Small intestine (tissue), 7 donors: Measurements from ENCODE around the gene DNMT3L. TPM values are rescaled to one million over a fixed set of nuclear protein-coding genes. Genes with fewer than 3 reads are reported as not detected.

Source experiments
- DNase-seq, 2 donors: peaks; one replicate each; pipeline versions ENCODE4 v3.0.0 to v3.0.0-alpha.2; 2013
- FAIRE-seq: peaks from 2 replicates; lab custom pipeline; 2012; peaks lifted over from hg19 to GRCh38; lab: Jason Lieb, UNC
- H3K27ac ChIP-seq, 3 donors: one replicate each; pipeline ENCODE4 v1.5.1; 2013; ENCODE audit warnings: low read length in 2 of 3, mild to moderate bottlenecking in 2 of 3, control low read depth in 1 of 3, inconsistent platforms in 1 of 3, low read depth in 1 of 3, moderate library complexity in 1 of 3
- H3K27me3 ChIP-seq, 3 donors: one replicate each; pipeline ENCODE4 v1.6.1; 2013; ENCODE audit warnings: low read length in 3 of 3, inconsistent platforms in 1 of 3; ENCODE audit not compliant: control insufficient read depth in 3 of 3, insufficient read depth in 3 of 3
- H3K36me3 ChIP-seq, 3 donors: one replicate each; pipeline ENCODE4 v1.6.1; 2013; ENCODE audit warnings: low read length in 3 of 3, inconsistent platforms in 1 of 3, low read depth in 1 of 3, mild to moderate bottlenecking in 1 of 3, moderate library complexity in 1 of 3; ENCODE audit not compliant: control insufficient read depth in 3 of 3, insufficient read depth in 2 of 3
- H3K4me1 ChIP-seq, 3 donors: one replicate each; pipeline ENCODE4 v1.6.1; 2013; ENCODE audit warnings: low read length in 2 of 3, inconsistent platforms in 1 of 3, low read depth in 1 of 3, mild to moderate bottlenecking in 1 of 3, moderate library complexity in 1 of 3; ENCODE audit not compliant: control insufficient read depth in 3 of 3, insufficient read depth in 2 of 3
- H3K4me3 ChIP-seq, 3 donors: one replicate each; pipeline ENCODE4 v1.5.1; 2013; ENCODE audit warnings: low read length in 3 of 3, control low read depth in 1 of 3, inconsistent platforms in 1 of 3, low read depth in 1 of 3, mild to moderate bottlenecking in 1 of 3, moderate library complexity in 1 of 3
- H3K9me3 ChIP-seq, 2 donors: one replicate each; pipeline ENCODE4 v1.6.1; 2013; ENCODE audit warnings: low read depth in 1 of 2, low read length in 1 of 2; ENCODE audit not compliant: control insufficient read depth in 2 of 2, insufficient read depth in 1 of 2
- WGBS, 3 donors: extraction: QIAGEN DNeasy Blood & Tissue Kit; methylation state at CpG; one replicate each; pipeline ENCODE4 v1.1.7; 2013; 5-methylcytosine and 5-hydroxymethylcytosine counted together
- polyA plus RNA-seq, 4 donors: library from polyadenylated mRNA; stranded (reverse) in 3 of 4; unstranded in 1 of 4; fragments of 200-250 nt in 3 of 4; fragments of 120-200 nt in 1 of 4; gene quantifications; one replicate each; pipeline versions ENCODE4 v1.2.1 to v1.2.3, GENCODE V29; 2013
- donor health status: healthy with polysubstance abuse.
- donor health status: control.
- donor health status: control.
- donor health status: Bipolar disorder and iron deficiency.
- donor health status: healthy.

DNMT3L gene
- polyA plus RNA-seq, 4 donors, result 0.07 TPM; not detected in 3

GRCh38 chr21:44297525-44298290 lies 36.0 kb upstream of the DNMT3L start:
- H3K4me3 ChIP-seq, result no peak overlapping the region
- FAIRE-seq, result no peak
- H3K9me3 ChIP-seq, result no peaks in the 10 kb centered on the region
- H3K27me3 ChIP-seq, result no peaks in the 10 kb centered on the region
- H3K36me3 ChIP-seq, result peaks cover 0 to 12% (median 0%) of the 10 kb centered on the region in 3 donors
- peaks cover 2 to 42% (median 3%) of the 10 kb centered on the region in 3 donors for H3K4me1 ChIP-seq
- peak; percentile 86 to 91 for DNase-seq
- H3K27ac ChIP-seq, result peak overlapping the region in 1 of 3 donors; percentile 31
- 21 to 25% (median 25%) methylated on average over 22 of the region's 22 CpGs for WGBS, 3 donors

DNA sequence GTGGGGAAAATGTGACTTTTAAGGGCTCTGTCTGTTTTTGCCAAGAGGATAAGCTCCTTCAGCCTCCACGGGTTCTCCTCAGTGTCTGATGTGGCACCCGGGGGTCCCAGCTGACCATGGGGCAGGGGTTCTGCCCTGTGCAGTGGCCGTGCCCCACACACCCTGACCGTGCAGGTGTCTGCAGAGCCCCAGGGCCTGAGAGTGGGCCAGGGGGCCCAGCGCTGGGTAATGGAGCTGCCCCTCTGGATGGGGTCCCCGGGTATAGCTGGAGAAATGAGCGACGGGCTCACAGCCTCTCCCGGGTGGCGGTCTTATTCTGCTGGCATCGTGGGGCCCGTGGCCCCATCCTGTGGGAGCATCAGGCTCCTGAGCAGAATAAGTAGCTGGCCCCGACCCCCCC lies 35.2 kb upstream of the DNMT3L start:
- 75 to 83% (median 76%) methylated on average over 13 of the region's 13 CpGs for WGBS, 3 donors
- Histone ChIP-seq H3K27me3 (no peaks in the 10 kb centered on the region), H3K4me3 (no peak overlapping the region), H3K27ac (no peak overlapping the region), H3K9me3 (no peaks in the 10 kb centered on the region), H3K4me1 (peaks cover 0 to 34% (median 2%) of the 10 kb centered on the region in 3 donors), H3K36me3 (peaks cover 0 to 5% (median 0%) of the 10 kb centered on the region in 3 donors)
- DNase-seq (no peak), FAIRE-seq (no peak)

GRCh38 chr21:44296103-44296519 lies 34.4 kb upstream of the DNMT3L start:
- no peak overlapping the region for H3K27ac ChIP-seq
- peaks cover 0 to 28% (median 0%) of the 10 kb centered on the region in 3 donors for H3K4me1 ChIP-seq
- no peak overlapping the region for H3K4me3 ChIP-seq
- H3K27me3 ChIP-seq, result no peaks in the 10 kb centered on the region
- H3K9me3 ChIP-seq, result no peaks in the 10 kb centered on the region
- 82 to 90% (median 83%) methylated on average over 12 of the region's 12 CpGs for WGBS, 3 donors
- H3K36me3 ChIP-seq, result no peaks in the 10 kb centered on the region
- DNase-seq (no peak), FAIRE-seq (no peak)

DNA sequence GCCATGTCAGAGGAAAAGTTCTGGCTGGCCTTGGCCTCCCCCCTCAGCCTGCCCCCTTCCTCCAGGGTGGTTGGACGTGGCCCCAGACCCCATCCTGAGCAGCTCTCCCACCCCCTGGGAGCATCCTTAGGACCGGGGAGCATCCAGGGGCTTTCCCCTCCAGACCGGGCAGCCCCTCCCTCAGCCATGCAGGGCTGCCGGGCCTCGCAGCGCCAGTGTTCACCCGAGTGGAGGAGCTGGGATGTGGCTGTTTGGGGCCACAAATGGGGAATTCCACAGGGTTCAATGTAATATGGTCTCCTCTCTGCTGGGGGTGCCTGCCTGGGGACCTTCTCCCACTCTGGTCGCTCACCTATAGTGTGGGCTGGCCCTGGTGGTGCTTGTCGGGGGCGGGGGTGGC lies 33.9 kb upstream of the DNMT3L start:
- Histone ChIP-seq H3K27ac (no peak overlapping the region), H3K27me3 (no peaks in the 10 kb centered on the region), H3K4me1 (peaks cover 0 to 28% (median 0%) of the 10 kb centered on the region in 3 donors), H3K4me3 (no peak overlapping the region), H3K36me3 (no peaks in the 10 kb centered on the region), H3K9me3 (no peaks in the 10 kb centered on the region)
- DNase-seq, result no peak
- FAIRE-seq, result no peak
- 75 to 83% (median 81%) methylated on average over 9 to 10 of the region's 10 CpGs for WGBS, 3 donors

DNA sequence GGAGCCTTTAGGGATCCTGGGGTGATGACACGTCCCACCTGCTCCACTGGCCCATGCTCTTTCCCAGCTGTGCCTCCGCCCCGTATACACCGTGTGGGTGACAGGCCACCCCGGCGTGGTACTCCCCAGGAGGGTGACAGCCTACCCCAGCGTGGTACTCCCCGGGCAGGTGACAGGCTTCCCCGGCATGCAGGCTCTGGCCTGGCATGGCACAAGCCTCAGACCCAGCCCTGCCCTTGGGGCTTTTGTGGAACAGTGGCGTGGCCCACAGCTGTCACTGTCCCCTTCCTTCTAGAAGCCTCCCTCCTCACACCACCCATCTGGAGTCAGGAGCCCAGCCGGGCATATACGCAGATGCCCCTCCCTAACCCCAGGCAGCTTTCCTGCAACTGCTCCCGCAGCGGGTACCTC lies 33.5 kb upstream of the DNMT3L start:
- FAIRE-seq, result no peak
- no peaks in the 10 kb centered on the region for H3K9me3 ChIP-seq
- DNase-seq, result no peak
- no peak overlapping the region for H3K4me3 ChIP-seq
- H3K4me1 ChIP-seq, result peaks cover 0 to 28% (median 0%) of the 10 kb centered on the region in 3 donors
- no peaks in the 10 kb centered on the region for H3K27me3 ChIP-seq
- no peaks in the 10 kb centered on the region for H3K36me3 ChIP-seq
- H3K27ac ChIP-seq, result no peak overlapping the region
- WGBS, 3 donors, result 73 to 81% (median 79%) methylated on average over 14 of the region's 14 CpGs

DNA sequence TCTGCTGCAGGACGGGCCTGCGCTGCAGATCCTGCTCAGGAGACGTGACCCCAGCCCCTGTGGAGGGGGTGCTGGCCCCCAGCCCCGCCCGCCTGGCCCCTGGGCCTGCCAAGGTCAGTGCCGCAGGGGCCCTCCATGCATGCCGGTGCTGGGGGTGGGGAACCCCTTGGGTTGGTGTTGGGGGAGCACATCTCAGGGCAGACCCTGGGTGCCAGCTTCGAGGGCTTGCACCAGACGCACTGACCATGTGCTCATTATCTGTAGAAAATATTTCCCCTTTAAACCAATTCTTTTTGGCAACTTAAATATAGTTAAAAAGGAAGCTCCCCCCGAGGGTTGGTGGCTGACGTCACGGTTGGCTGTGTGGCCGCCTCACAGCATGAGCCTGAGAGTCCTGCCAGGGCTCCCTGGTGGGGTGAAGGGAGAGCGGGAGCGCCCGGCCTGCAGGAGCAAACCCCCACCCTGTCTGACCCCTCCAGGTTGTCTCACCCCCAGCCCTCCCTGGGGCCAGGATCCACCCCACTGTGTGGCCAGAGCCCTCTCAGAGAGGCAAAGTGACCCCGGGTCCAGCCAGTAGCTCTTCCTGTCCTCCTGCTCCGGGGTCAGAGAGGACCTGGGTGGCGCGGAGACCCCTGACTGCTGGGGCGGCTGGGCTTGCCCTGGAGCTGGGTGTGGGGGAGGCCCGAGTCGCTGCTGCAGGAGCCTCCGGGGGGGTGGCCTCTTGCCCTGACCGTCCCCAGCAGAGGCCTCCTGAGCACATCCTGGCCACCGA lies 32.9 kb upstream of the DNMT3L start:
- Histone ChIP-seq H3K4me1 (peaks cover 0 to 28% (median 0%) of the 10 kb centered on the region in 3 donors), H3K36me3 (no peaks in the 10 kb centered on the region), H3K4me3 (no peak overlapping the region), H3K27ac (no peak overlapping the region), H3K9me3 (no peaks in the 10 kb centered on the region), H3K27me3 (no peaks in the 10 kb centered on the region)
- DNase-seq, result no peak
- FAIRE-seq, result no peak
- 59 to 85% (median 71%) methylated on average over 25 to 26 of the region's 26 CpGs for WGBS, 3 donors

GRCh38 chr21:44293551-44294231 lies 32.0 kb upstream of the DNMT3L start:
- Histone ChIP-seq H3K9me3 (no peaks in the 10 kb centered on the region), H3K27me3 (no peaks in the 10 kb centered on the region), H3K27ac (no peak overlapping the region), H3K4me3 (no peak overlapping the region), H3K4me1 (peaks cover 0 to 21% (median 0%) of the 10 kb centered on the region in 3 donors), H3K36me3 (no peaks in the 10 kb centered on the region)
- FAIRE-seq (no peak), DNase-seq (no peak)
- 80 to 87% (median 81%) methylated on average over 28 to 33 of the region's 33 CpGs for WGBS, 3 donors

DNA sequence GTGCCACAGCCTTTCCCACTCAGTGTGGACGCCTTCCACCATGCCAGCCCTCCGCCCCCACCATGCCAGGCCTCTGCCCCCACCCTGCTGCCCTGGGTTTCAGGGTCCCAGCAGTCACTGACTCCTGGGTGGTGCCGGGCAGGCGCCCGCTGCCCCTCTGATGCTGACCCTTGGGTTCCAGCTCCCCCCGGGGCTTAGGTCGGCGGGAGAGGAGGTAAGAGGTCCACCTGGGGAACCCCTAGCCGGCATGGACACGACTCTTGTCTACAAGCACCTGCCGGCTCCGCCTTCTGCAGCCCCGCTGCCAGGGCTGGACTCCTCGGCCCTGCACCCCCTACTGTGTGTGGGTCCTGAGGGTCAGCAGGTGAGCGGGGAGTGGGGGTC lies 31.1 kb upstream of the DNMT3L start:
- 77 to 90% (median 77%) methylated on average over 15 of the region's 15 CpGs for WGBS, 3 donors
- H3K27me3 ChIP-seq, result no peaks in the 10 kb centered on the region
- H3K4me3 ChIP-seq, result no peak overlapping the region
- no peak overlapping the region for H3K27ac ChIP-seq
- peaks cover 0 to 18% (median 0%) of the 10 kb centered on the region in 3 donors for H3K4me1 ChIP-seq
- H3K9me3 ChIP-seq, result no peaks in the 10 kb centered on the region
- FAIRE-seq (no peak), DNase-seq (no peak)
- H3K36me3 ChIP-seq, result no peaks in the 10 kb centered on the region
